GM21381 (cell line): ENCODE measurements around the gene ALDH1L2.
"Not testable (repeated sequence)": the region's sequence is repeated elsewhere in the genome, so short reads cannot be mapped to it uniquely, and the experiment has no call there.

Source experiments
- ATAC-seq: cut with Tn5 transposase; IDR thresholded peaks from one replicate; pipeline ENCODE4 v1.9.1; 2021; ENCODE audit warnings: mild to moderate bottlenecking, moderate library complexity; ENCODE audit not compliant: unreplicated experiment

Gene ALDH1L2

GRCh38 chr12:105084251-105085250, at the start of gene ALDH1L2:
TSS of gene ALDH1L2 (minus strand) at chr12:105084458. CDS start at chr12:105084436, 22 bp downstream.
- peak; percentile 81 for ATAC-seq

GRCh38 chr12:105120551-105120950, 36.3 kb upstream of the ALDH1L2 start:
- ATAC-seq: no peak

GRCh38 chr12:105116969-105117368, 32.7 kb upstream of the ALDH1L2 start:
- ATAC-seq: no peak

- ATAC-seq: no peak
These were observed 28.8 kb upstream of the ALDH1L2 start for GRCh38 chr12:105113094-105113493.

- no peak for ATAC-seq
These were observed 26.6 kb upstream of the ALDH1L2 start for GRCh38 chr12:105110851-105111250.

GRCh38 chr12:105109465-105110212, 25.4 kb upstream of the ALDH1L2 start:
- peak; percentile 26 for ATAC-seq

GRCh38 chr12:105107494-105108371, 23.5 kb upstream of the ALDH1L2 start, which contains the start of gene WASHC4:
TSS of gene WASHC4 (plus strand) at chr12:105107731. CDS start at chr12:105107801, 70 bp downstream.
- ATAC-seq: peak; percentile 90

GRCh38 chr12:105107171-105107493, 22.9 kb upstream of the ALDH1L2 start:
- ATAC-seq: peak; percentile 12

- no peak for ATAC-seq
These were observed 22.4 kb upstream of the ALDH1L2 start for GRCh38 chr12:105106621-105107020.

GRCh38 chr12:105104762-105105161, 20.5 kb upstream of the ALDH1L2 start:
- no peak for ATAC-seq

GRCh38 chr12:105102673-105103072, 18.4 kb upstream of the ALDH1L2 start:
- ATAC-seq: no peak

GRCh38 chr12:105100998-105101397, 16.7 kb upstream of the ALDH1L2 start:
- ATAC-seq: no peak

- no peak for ATAC-seq
These were observed 16.1 kb upstream of the ALDH1L2 start for GRCh38 chr12:105100207-105100985.

- ATAC-seq: no peak
These were observed 15.1 kb upstream of the ALDH1L2 start for GRCh38 chr12:105099356-105099755.

- not testable (repeated sequence) for ATAC-seq
These were observed 11.1 kb upstream of the ALDH1L2 start for GRCh38 chr12:105095338-105095737.

GRCh38 chr12:105092336-105092735, 8.1 kb upstream of the ALDH1L2 start:
- no peak for ATAC-seq

- ATAC-seq: no peak
These were observed 7.4 kb upstream of the ALDH1L2 start for GRCh38 chr12:105091476-105092206.

- no peak for ATAC-seq
These were observed 6.1 kb upstream of the ALDH1L2 start for GRCh38 chr12:105090361-105090760.

GRCh38 chr12:105089817-105090216, 5.6 kb upstream of the ALDH1L2 start:
- no peak for ATAC-seq
